Vagina (tissue), 2 donors: Measurements from ENCODE around the gene KLHL2. TPM values are rescaled to one million over a fixed set of nuclear protein-coding genes. Genes with fewer than 3 reads are reported as not detected.

ENCODE experiments used
- DNase-seq, 2 donors: peaks; one replicate each; pipeline ENCODE4 v3.0.0-alpha.2; 2017; ENCODE audit errors: extremely low spot score in 2 of 2
- H3K27ac ChIP-seq: fragments of 200-600 bp; sonication (generic); one replicate; pipeline ENCODE4 v1.5.1; 2019
- H3K27me3 ChIP-seq: fragments of 200-600 bp; sonication (generic); one replicate; pipeline ENCODE4 v1.5.1; 2019
- H3K36me3 ChIP-seq, 2 donors: fragments of 200-600 bp; sonication (generic); one replicate each; pipeline ENCODE4 v1.5.1; 2017 to 2019
- H3K4me1 ChIP-seq: fragments of 200-600 bp; sonication (generic); one replicate; pipeline ENCODE4 v1.5.1; 2019
- H3K4me3 ChIP-seq, 2 donors: fragments of 200-600 bp; sonication (generic); 1 replicate in 1 of 2; 2 replicates in 1 of 2; pipeline ENCODE4 v1.5.1; 2016 to 2019
- H3K9me3 ChIP-seq: fragments of 200-600 bp; sonication (generic); one replicate; pipeline ENCODE4 v1.5.1; 2019
- POLR2A ChIP-seq, 2 donors: fragments of 450-650 bp; IDR thresholded peaks; one replicate each; pipeline ENCODE4 v1.6.1; 2017; ENCODE audit warnings: antibody characterized with exemption in 2 of 2, mild to moderate bottlenecking in 2 of 2, moderate library complexity in 2 of 2
- POLR2AphosphoS5 ChIP-seq, 2 donors: sonication (generic); formaldehyde crosslinking; IDR thresholded peaks; one replicate each; pipeline ENCODE4 v1.9.0; 2017; ENCODE audit warnings: antibody characterized with exemption in 2 of 2, mild to moderate bottlenecking in 2 of 2, low read depth in 1 of 2; ENCODE audit not compliant: insufficient read depth in 1 of 2
- intact Hi-C: fragments of 100-400 bp; cut with DNase I; formaldehyde crosslinking; loops from one replicate; pipeline ENCODE4 v1.15.1; 2023
- small RNA-seq: library from RNA; depleted of rRNA; stranded (forward); fragments of <200 nt; gene quantifications from one replicate; pipeline ENCODE3, GENCODE V24; 2016
- total RNA-seq: library from RNA; depleted of rRNA; stranded (reverse); fragments of >200 nt; gene quantifications from one replicate; pipeline ENCODE4 v1.2.3, GENCODE V29; 2016
- TF ChIP-seq, protein P1 (sequence below), 3 experiments: fragments of 450-650 bp in 2 of 3; fragments of 200-600 bp in 1 of 3; sonication (generic) in 1 of 3; IDR thresholded peaks; one replicate each; pipeline ENCODE4 v1.5.1; 2017 to 2019; ENCODE audit warnings: antibody characterized with exemption in 3 of 3, mild to moderate bottlenecking in 2 of 3, moderate library complexity in 2 of 3

KLHL2 gene
- total RNA-seq, 1 donor from 2014 or later, result 29.5 TPM

DNA sequence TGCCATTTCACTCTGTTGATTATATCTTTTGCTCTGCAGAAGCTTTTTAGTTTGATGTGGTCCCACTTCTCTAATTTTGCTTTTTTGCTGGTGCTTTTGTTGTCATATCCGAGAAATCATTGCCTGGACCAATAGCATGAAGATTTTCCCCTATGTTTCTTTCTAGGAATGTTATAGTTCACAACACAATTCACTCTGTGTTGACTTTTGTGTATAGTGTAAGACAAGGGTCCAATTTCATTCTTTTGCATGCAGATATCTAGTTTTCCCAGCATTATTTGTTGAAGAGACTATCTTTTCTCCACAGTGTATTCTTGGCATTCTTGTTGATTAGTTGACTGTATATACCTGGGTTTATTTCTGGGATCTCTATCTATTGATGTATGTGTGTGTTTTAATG is 163.2 kb downstream of the KLHL2 start:
- intact Hi-C loops, result loop anchor here (10.0 kb wide), 1 partner anchor 94 kb away; no protein-coding TSS in a partner anchor
- H3K4me1 ChIP-seq, result no peaks in the 10 kb centered on the region
- no peak overlapping the region for H3K4me3 ChIP-seq
- H3K27me3 ChIP-seq, result no peaks in the 10 kb centered on the region
- no peak for TF ChIP-seq POLR2A (IDR thresholded peaks at IDR 0.05)
- no peak for TF ChIP-seq POLR2AphosphoS5 (IDR thresholded peaks at IDR 0.05; ENCODE audit: insufficient read depth in 1 of 2, low read depth in 1 of 2)
- TF ChIP-seq, protein P1, sequence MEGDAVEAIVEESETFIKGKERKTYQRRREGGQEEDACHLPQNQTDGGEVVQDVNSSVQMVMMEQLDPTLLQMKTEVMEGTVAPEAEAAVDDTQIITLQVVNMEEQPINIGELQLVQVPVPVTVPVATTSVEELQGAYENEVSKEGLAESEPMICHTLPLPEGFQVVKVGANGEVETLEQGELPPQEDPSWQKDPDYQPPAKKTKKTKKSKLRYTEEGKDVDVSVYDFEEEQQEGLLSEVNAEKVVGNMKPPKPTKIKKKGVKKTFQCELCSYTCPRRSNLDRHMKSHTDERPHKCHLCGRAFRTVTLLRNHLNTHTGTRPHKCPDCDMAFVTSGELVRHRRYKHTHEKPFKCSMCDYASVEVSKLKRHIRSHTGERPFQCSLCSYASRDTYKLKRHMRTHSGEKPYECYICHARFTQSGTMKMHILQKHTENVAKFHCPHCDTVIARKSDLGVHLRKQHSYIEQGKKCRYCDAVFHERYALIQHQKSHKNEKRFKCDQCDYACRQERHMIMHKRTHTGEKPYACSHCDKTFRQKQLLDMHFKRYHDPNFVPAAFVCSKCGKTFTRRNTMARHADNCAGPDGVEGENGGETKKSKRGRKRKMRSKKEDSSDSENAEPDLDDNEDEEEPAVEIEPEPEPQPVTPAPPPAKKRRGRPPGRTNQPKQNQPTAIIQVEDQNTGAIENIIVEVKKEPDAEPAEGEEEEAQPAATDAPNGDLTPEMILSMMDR (IDR thresholded peaks at IDR 0.05), result no peak
- DNase-seq, result no peak
- H3K9me3 ChIP-seq, result no peaks in the 10 kb centered on the region
- H3K36me3 ChIP-seq, result no peaks in the 10 kb centered on the region
- no peak overlapping the region for H3K27ac ChIP-seq

Small RNA genes lying within 50 kb of the gene (small RNA-seq; reads per million reads assigned to genes)
- not detected for gene RNU4-87P

Other genes starting within 250 kb of the KLHL2 start
- gene TRIM61, start 229.9 kb upstream of the KLHL2 start, total RNA-seq, result not detected
- gene TRIM60, start 175.6 kb upstream of the KLHL2 start, total RNA-seq, result not detected
- gene TRIM75, start 153.7 kb upstream of the KLHL2 start, total RNA-seq, result not detected
- 7.1 TPM for gene TMEM192, start 94.7 kb upstream of the KLHL2 start, total RNA-seq
- gene MSMO1, start 120.1 kb downstream of the KLHL2 start, total RNA-seq, result 43.5 TPM
- 103 TPM for gene CPE, start 171.4 kb downstream of the KLHL2 start, total RNA-seq